ENCODE measurements around the gene LYRM1. TPM values are rescaled to one million over a fixed set of nuclear protein-coding genes. Genes with fewer than 3 reads are reported as not detected.

The LYRM1 gene
- total and polyA plus RNA-seq, 2 experiments from 2014 or later = 57.3 to 60.0 TPM

DNA sequence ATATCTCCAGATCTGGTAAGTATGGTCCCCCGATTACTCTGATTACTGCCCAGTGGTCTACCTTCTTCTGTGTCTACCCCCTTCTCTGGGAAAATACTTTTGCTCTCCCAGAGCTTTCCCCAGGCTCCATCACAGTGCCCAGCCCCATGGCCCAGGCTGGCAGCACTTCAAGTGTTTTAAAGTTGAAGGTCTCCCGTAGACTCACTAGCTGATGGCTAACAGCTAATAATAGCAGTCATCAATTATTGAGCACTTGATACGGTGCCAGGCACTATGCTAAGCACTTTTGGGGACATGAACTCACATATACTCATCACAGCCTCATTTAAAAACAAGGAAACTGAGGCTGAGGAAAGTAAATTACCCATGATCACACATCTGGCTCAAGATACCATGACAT is 33.8 kb upstream of the LYRM1 start:
- Histone ChIP-seq H3K4me1 (ENCODE audit: insufficient read depth) (peaks cover 30% of the 10 kb centered on the region), H3K27me3 (no peaks in the 10 kb centered on the region), H3K79me2 (peaks cover 94% of the 10 kb centered on the region), H3K9me2 (replicated peaks; ENCODE audit: insufficient read depth) (no peaks in the 10 kb centered on the region), H2AFZ (no peak overlapping the region), H3K9me3 (ENCODE audit: low read depth) (no peaks in the 10 kb centered on the region), H4K20me1 (ENCODE audit: insufficient read depth, poor library complexity, severe bottlenecking) (peaks cover 47% of the 10 kb centered on the region), H3K4me3 (no peak overlapping the region), H3K36me3 (replicated peaks; ENCODE audit: insufficient read depth, low read depth) (no peaks in the 10 kb centered on the region), H3K4me2 (no peak overlapping the region), H3K27ac (peak overlapping the region; percentile 78)
- DNase-seq (ENCODE audit: low spot score) = no peak
- 97% methylated on average over 3 of the region's 3 CpGs for WGBS (ENCODE audit: low lambda C conversion rate, missing lambda C conversion rate)
- TF ChIP-seq CTCF (IDR thresholded peaks at IDR 0.05; ENCODE audit: poor library complexity) (no peak), EZH2 (IDR thresholded peaks at IDR 0.05; ENCODE audit: borderline replicate concordance) (no peak), EZH2phosphoT487 (IDR thresholded peaks at IDR 0.05; ENCODE audit: low read depth, severe bottlenecking, unreplicated experiment) (no peak)

DNA sequence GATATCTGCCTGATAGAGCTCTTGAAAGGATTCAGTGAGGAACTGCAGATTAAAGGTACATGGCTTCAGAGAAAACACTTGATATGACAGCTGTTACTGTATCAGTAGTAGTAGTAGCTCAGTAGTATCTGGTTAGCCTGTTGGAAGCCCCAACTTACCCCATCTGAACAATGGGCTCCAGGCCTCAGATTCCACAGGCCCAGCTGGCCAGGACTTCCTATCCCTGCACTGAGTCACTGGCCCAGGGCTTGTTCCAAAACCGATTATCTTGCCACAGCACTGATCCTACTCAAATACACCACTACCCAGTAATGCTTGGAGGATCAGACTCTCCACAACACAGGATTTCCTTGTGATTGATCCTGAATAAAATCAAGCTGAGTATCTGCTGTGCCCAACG is 33.0 kb upstream of the LYRM1 start:
- peaks cover 94% of the 10 kb centered on the region for H3K79me2 ChIP-seq
- no peaks in the 10 kb centered on the region for H3K36me3 ChIP-seq (replicated peaks; ENCODE audit: insufficient read depth, low read depth)
- H3K9me3 ChIP-seq (ENCODE audit: low read depth) = no peaks in the 10 kb centered on the region
- H3K4me2 ChIP-seq = no peak overlapping the region
- H3K27ac ChIP-seq = no peak overlapping the region
- DNase-seq (ENCODE audit: low spot score) = no peak
- H3K4me3 ChIP-seq = no peak overlapping the region
- H3K4me1 ChIP-seq (ENCODE audit: insufficient read depth) = peaks cover 38% of the 10 kb centered on the region
- no peak overlapping the region for H2AFZ ChIP-seq
- no peaks in the 10 kb centered on the region for H3K27me3 ChIP-seq
- peaks cover 52% of the 10 kb centered on the region for H4K20me1 ChIP-seq (ENCODE audit: insufficient read depth, poor library complexity, severe bottlenecking)
- 83% methylated on average over 2 of the region's 2 CpGs for WGBS (ENCODE audit: low lambda C conversion rate, missing lambda C conversion rate)
- H3K9me2 ChIP-seq (replicated peaks; ENCODE audit: insufficient read depth) = no peaks in the 10 kb centered on the region
- no peak for TF ChIP-seq EZH2phosphoT487 (IDR thresholded peaks at IDR 0.05; ENCODE audit: low read depth, severe bottlenecking, unreplicated experiment)

DNA sequence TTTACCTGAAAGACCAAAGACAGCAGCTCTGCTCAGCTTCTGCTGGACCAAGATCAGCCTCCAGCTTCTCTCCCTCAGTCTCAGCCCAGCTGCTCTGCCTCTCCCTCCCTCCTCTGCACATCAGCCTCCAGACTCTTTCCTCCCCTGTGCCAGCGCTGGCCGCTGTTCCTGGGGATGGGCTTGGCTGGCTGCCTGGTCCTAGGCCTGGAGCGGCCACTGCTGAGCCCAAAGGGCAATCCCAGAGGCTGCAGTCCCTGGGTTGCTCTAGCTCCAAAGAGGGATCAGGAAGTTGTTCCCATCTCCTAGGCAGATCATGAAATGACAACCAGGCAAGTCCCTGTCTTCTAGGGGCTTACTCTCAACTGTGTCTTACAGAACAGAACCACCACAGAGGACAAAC is 31.7 kb upstream of the LYRM1 start:
- peaks cover 48% of the 10 kb centered on the region for H4K20me1 ChIP-seq (ENCODE audit: insufficient read depth, poor library complexity, severe bottlenecking)
- H3K4me3 ChIP-seq = no peak overlapping the region
- no peaks in the 10 kb centered on the region for H3K27me3 ChIP-seq
- H3K36me3 ChIP-seq (replicated peaks; ENCODE audit: insufficient read depth, low read depth) = no peaks in the 10 kb centered on the region
- peaks cover 43% of the 10 kb centered on the region for H3K4me1 ChIP-seq (ENCODE audit: insufficient read depth)
- H2AFZ ChIP-seq = no peak overlapping the region
- H3K79me2 ChIP-seq = peaks cover 94% of the 10 kb centered on the region
- TF ChIP-seq CTCF (IDR thresholded peaks at IDR 0.05; ENCODE audit: poor library complexity) (no peak), EZH2 (IDR thresholded peaks at IDR 0.05; ENCODE audit: borderline replicate concordance) (no peak), EZH2phosphoT487 (IDR thresholded peaks at IDR 0.05; ENCODE audit: low read depth, severe bottlenecking, unreplicated experiment) (no peak)
- 42% methylated on average over 3 of the region's 3 CpGs for whole genome bisulfite sequencing (ENCODE audit: low lambda C conversion rate, missing lambda C conversion rate)
- no peak overlapping the region for H3K4me2 ChIP-seq
- no peaks in the 10 kb centered on the region for H3K9me2 ChIP-seq (replicated peaks; ENCODE audit: insufficient read depth)
- DNase-seq (ENCODE audit: low spot score) = peak; percentile 45
- H3K27ac ChIP-seq = peak overlapping the region; percentile 1
- H3K9me3 ChIP-seq (ENCODE audit: low read depth) = no peaks in the 10 kb centered on the region

GRCh38 chr16:20870122-20870820 is 30.3 kb upstream of the LYRM1 start:
- no peak overlapping the region for H2AFZ ChIP-seq
- no peak overlapping the region for H3K4me3 ChIP-seq
- DNase-seq (ENCODE audit: low spot score) = no peak
- H3K9me2 ChIP-seq (replicated peaks; ENCODE audit: insufficient read depth) = no peaks in the 10 kb centered on the region
- H3K79me2 ChIP-seq = peaks cover 94% of the 10 kb centered on the region
- H3K9me3 ChIP-seq (ENCODE audit: low read depth) = no peaks in the 10 kb centered on the region
- no peak overlapping the region for H3K4me2 ChIP-seq
- H3K27ac ChIP-seq = no peak overlapping the region
- WGBS (ENCODE audit: low lambda C conversion rate, missing lambda C conversion rate) = 66% methylated on average over 2 of the region's 2 CpGs
- TF ChIP-seq CTCF (IDR thresholded peaks at IDR 0.05; ENCODE audit: poor library complexity) (no peak), EZH2 (IDR thresholded peaks at IDR 0.05; ENCODE audit: borderline replicate concordance) (no peak), EZH2phosphoT487 (IDR thresholded peaks at IDR 0.05; ENCODE audit: low read depth, severe bottlenecking, unreplicated experiment) (no peak)
- H3K4me1 ChIP-seq (ENCODE audit: insufficient read depth) = peaks cover 51% of the 10 kb centered on the region
- no peaks in the 10 kb centered on the region for H3K36me3 ChIP-seq (replicated peaks; ENCODE audit: insufficient read depth, low read depth)
- H4K20me1 ChIP-seq (ENCODE audit: insufficient read depth, poor library complexity, severe bottlenecking) = peaks cover 57% of the 10 kb centered on the region
- no peaks in the 10 kb centered on the region for H3K27me3 ChIP-seq

Data from hepatocyte (in vitro differentiated cells).